Measurements from ENCODE around the gene BSN.
A peak's percentile ranks its signal among the peaks of the same experiment; 100 is the strongest.

Gene BSN

DNA sequence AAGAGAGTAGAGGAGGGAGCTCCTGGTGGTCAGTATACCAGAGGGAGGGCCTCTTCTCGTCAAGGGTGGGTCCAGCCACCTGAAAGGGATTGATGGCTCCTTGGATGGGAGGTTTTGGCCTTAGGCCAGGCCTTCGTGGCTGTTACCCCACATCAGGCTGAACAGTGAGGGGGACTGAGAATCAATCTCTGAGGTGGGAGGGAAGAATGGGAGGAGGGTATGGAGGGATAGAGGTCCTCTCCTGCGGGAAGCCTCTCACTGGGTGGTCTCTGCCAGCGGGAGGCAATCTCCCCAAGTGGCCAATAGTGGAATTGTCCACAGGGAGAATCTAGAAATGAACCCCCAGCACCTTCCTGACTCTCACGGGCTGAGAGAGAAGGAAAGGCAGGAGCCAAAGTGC lies 53.5 kb downstream of the BSN start:
- Histone ChIP-seq H3K27me3 (ENCODE audit: low read depth, low read length) (no peaks in the 10 kb centered on the region), H3K4me1 (ENCODE audit: low read length) (no peaks in the 10 kb centered on the region), H3K27ac (ENCODE audit: low read length) (no peak overlapping the region), H3K36me3 (replicated peaks; ENCODE audit: low read depth, low read length) (no peaks in the 10 kb centered on the region), H3K4me3 (ENCODE audit: low read length) (no peak overlapping the region), H2AFZ (ENCODE audit: low read depth, low read length) (0 out of 2 replicates have a peak overlapping the region, but pooled peaks have one; percentile 5), H3K79me2 (ENCODE audit: low read length) (no peaks in the 10 kb centered on the region), H3K9me3 (ENCODE audit: insufficient read depth, low read length) (no peaks in the 10 kb centered on the region), H4K20me1 (ENCODE audit: insufficient read depth, low read length) (no peaks in the 10 kb centered on the region), H3K4me2 (ENCODE audit: low read length) (no peak overlapping the region), H3K9ac (ENCODE audit: low read length) (no peak overlapping the region)
- TF ChIP-seq, protein P1, sequence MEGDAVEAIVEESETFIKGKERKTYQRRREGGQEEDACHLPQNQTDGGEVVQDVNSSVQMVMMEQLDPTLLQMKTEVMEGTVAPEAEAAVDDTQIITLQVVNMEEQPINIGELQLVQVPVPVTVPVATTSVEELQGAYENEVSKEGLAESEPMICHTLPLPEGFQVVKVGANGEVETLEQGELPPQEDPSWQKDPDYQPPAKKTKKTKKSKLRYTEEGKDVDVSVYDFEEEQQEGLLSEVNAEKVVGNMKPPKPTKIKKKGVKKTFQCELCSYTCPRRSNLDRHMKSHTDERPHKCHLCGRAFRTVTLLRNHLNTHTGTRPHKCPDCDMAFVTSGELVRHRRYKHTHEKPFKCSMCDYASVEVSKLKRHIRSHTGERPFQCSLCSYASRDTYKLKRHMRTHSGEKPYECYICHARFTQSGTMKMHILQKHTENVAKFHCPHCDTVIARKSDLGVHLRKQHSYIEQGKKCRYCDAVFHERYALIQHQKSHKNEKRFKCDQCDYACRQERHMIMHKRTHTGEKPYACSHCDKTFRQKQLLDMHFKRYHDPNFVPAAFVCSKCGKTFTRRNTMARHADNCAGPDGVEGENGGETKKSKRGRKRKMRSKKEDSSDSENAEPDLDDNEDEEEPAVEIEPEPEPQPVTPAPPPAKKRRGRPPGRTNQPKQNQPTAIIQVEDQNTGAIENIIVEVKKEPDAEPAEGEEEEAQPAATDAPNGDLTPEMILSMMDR (IDR thresholded peaks at IDR 0.05; ENCODE audit: low read depth, low read length): peak; percentile 27
- no peak for TF ChIP-seq EZH2phosphoT487 (IDR thresholded peaks at IDR 0.05; ENCODE audit: low read depth)

DNA sequence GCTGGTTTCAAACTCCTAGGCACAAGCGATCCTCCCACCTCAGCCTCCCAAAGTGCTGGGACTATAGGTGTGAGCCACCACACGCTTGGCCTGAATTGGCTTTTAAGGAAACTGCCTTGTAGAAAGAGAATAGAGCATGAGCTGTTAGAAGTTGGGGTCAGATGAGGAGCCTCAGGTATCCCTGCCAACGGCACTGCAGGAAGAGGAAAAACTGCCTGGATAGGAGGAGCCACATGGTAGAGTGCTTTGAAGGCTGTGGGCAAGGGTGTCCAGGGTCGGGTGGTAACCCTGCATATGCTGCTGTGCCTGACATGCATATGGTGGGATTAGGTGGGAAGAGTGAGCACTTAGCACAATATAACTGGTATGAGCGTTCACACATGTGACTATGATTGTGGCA lies 55.0 kb downstream of the BSN start:
- Histone ChIP-seq H4K20me1 (ENCODE audit: insufficient read depth, low read length) (no peaks in the 10 kb centered on the region), H3K9me3 (ENCODE audit: insufficient read depth, low read length) (no peaks in the 10 kb centered on the region), H3K27ac (ENCODE audit: low read length) (no peak overlapping the region), H2AFZ (ENCODE audit: low read depth, low read length) (no peak overlapping the region), H3K4me2 (ENCODE audit: low read length) (no peak overlapping the region), H3K27me3 (ENCODE audit: low read depth, low read length) (no peaks in the 10 kb centered on the region), H3K4me3 (ENCODE audit: low read length) (no peak overlapping the region), H3K9ac (ENCODE audit: low read length) (no peak overlapping the region), H3K36me3 (replicated peaks; ENCODE audit: low read depth, low read length) (no peaks in the 10 kb centered on the region), H3K4me1 (ENCODE audit: low read length) (no peaks in the 10 kb centered on the region), H3K79me2 (ENCODE audit: low read length) (no peaks in the 10 kb centered on the region)
- TF ChIP-seq, protein P1 (IDR thresholded peaks at IDR 0.05; ENCODE audit: low read depth, low read length): no peak
- no peak for TF ChIP-seq EZH2phosphoT487 (IDR thresholded peaks at IDR 0.05; ENCODE audit: low read depth)

DNA sequence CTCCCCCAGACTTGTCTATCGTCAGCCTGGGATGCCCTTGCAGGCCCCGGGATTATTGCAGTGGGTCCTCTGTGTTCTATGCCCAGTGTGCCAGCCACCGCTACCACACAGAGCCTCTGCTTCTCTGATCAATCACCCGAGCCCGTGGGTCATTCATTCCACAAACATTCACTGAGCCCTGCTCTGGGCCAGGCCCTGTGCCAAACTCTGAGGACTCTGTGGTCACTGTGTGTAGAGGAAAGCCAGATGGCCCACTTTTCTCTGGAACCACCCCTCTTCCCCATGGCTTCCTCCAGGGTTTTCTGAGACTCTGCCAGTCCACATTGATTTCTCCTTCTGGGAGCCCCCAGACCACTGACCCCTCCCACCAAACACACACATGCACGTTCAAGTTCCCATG lies 55.5 kb downstream of the BSN start:
- no peaks in the 10 kb centered on the region for H3K36me3 ChIP-seq (replicated peaks; ENCODE audit: low read depth, low read length)
- H4K20me1 ChIP-seq (ENCODE audit: insufficient read depth, low read length): no peaks in the 10 kb centered on the region
- no peak overlapping the region for H3K9ac ChIP-seq (ENCODE audit: low read length)
- no peak overlapping the region for H3K4me3 ChIP-seq (ENCODE audit: low read length)
- H3K79me2 ChIP-seq (ENCODE audit: low read length): no peaks in the 10 kb centered on the region
- no peak overlapping the region for H3K4me2 ChIP-seq (ENCODE audit: low read length)
- TF ChIP-seq, protein P1 (IDR thresholded peaks at IDR 0.05; ENCODE audit: low read depth, low read length): no peak
- no peak for TF ChIP-seq EZH2phosphoT487 (IDR thresholded peaks at IDR 0.05; ENCODE audit: low read depth)
- no peaks in the 10 kb centered on the region for H3K27me3 ChIP-seq (ENCODE audit: low read depth, low read length)
- H3K9me3 ChIP-seq (ENCODE audit: insufficient read depth, low read length): no peaks in the 10 kb centered on the region
- H2AFZ ChIP-seq (ENCODE audit: low read depth, low read length): no peak overlapping the region
- H3K27ac ChIP-seq (ENCODE audit: low read length): no peak overlapping the region
- no peaks in the 10 kb centered on the region for H3K4me1 ChIP-seq (ENCODE audit: low read length)

DNA sequence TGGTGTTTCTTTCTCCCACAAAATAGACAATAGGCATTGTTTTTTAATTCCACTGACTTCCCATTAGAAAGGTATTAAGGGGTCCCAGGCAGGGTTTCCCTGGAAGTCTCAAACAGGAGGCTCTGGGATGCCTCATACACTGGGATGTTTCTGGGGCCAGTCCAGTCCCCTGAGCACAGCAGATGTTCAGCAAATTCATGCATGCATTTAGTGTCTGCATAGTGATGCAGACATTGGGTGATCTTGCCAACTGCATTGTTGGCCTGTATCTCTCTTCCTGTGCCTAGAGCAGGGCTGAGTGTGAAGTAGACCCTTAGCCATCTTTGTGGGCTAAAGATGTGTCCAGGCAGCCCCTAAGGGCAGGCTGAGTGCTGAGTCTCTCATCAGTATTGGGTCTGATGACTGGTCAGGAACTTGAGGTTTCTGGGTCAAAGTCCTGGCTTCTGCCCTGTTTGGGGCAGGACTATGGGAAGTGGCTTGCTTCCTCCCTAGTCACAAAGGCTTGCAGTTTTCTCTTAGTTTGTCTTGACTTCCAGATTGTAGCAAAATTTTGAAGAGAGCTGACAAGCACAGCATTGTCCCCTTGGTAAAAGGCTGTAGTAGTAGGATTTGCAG lies 56.5 kb downstream of the BSN start:
- Histone ChIP-seq H4K20me1 (ENCODE audit: insufficient read depth, low read length) (no peaks in the 10 kb centered on the region), H3K27me3 (ENCODE audit: low read depth, low read length) (no peaks in the 10 kb centered on the region), H3K4me2 (ENCODE audit: low read length) (no peak overlapping the region), H3K9me3 (ENCODE audit: insufficient read depth, low read length) (no peaks in the 10 kb centered on the region), H2AFZ (ENCODE audit: low read depth, low read length) (no peak overlapping the region), H3K79me2 (ENCODE audit: low read length) (no peaks in the 10 kb centered on the region), H3K9ac (ENCODE audit: low read length) (no peak overlapping the region), H3K36me3 (replicated peaks; ENCODE audit: low read depth, low read length) (no peaks in the 10 kb centered on the region), H3K4me1 (ENCODE audit: low read length) (no peaks in the 10 kb centered on the region), H3K27ac (ENCODE audit: low read length) (no peak overlapping the region), H3K4me3 (ENCODE audit: low read length) (no peak overlapping the region)
- TF ChIP-seq, protein P1 (IDR thresholded peaks at IDR 0.05; ENCODE audit: low read depth, low read length): no peak
- no peak for TF ChIP-seq EZH2phosphoT487 (IDR thresholded peaks at IDR 0.05; ENCODE audit: low read depth)

Measured in OCI-LY3 (cell line).